RWPE2 (cell line): ENCODE data around the gene TENM4.

Source experiments
- ATAC-seq: fragments of 200-7000 bp; cut with Tn5 transposase; 3 replicates; pipeline ENCODE4 v1.9.1; 2021; ENCODE audit warnings: low read depth
- DNase-seq: peaks from one replicate; pipeline ENCODE4 v3.0.0-alpha.2; 2020; ENCODE audit warnings: low spot score
- H3K27ac ChIP-seq: fragments of 450-650 bp; 2 replicates; pipeline ENCODE4 v1.5.1; 2017; ENCODE audit warnings: mild to moderate bottlenecking; ENCODE audit not compliant: poor library complexity, severe bottlenecking
- H3K27me3 ChIP-seq: fragments of 250-450 bp; sonication (Bioruptor Pico); 2 replicates; pipeline ENCODE4 v1.5.1; 2021; ENCODE audit warnings: mild to moderate bottlenecking, moderate library complexity; ENCODE audit not compliant: insufficient read depth, poor library complexity, severe bottlenecking
- H3K36me3 ChIP-seq: fragments of 250-450 bp; sonication (Bioruptor Pico); 2 replicates; pipeline ENCODE4 v1.5.1; 2020; ENCODE audit warnings: low read depth, mild to moderate bottlenecking, moderate library complexity
- H3K4me1 ChIP-seq: fragments of 250-450 bp; sonication (Bioruptor Pico); 2 replicates; pipeline ENCODE4 v1.5.1; 2021; ENCODE audit warnings: mild to moderate bottlenecking, moderate library complexity; ENCODE audit not compliant: insufficient read depth, poor library complexity, severe bottlenecking
- H3K4me3 ChIP-seq: fragments of 250-450 bp; sonication (Bioruptor Pico); 2 replicates; pipeline ENCODE4 v1.5.1; 2021; ENCODE audit warnings: mild to moderate bottlenecking, moderate library complexity; ENCODE audit not compliant: severe bottlenecking
- H3K9me3 ChIP-seq: fragments of 250-450 bp; sonication (Bioruptor Pico); 2 replicates; pipeline ENCODE4 v1.5.1; 2021; ENCODE audit warnings: mild to moderate bottlenecking, moderate library complexity; ENCODE audit not compliant: severe bottlenecking
- TF ChIP-seq, protein P1 (sequence below): fragments of 450-650 bp; IDR thresholded peaks from one replicate; pipeline ENCODE4 v1.5.1; 2017; ENCODE audit warnings: mild to moderate bottlenecking, moderate library complexity; ENCODE audit not compliant: poor library complexity, severe bottlenecking

The TENM4 gene

DNA sequence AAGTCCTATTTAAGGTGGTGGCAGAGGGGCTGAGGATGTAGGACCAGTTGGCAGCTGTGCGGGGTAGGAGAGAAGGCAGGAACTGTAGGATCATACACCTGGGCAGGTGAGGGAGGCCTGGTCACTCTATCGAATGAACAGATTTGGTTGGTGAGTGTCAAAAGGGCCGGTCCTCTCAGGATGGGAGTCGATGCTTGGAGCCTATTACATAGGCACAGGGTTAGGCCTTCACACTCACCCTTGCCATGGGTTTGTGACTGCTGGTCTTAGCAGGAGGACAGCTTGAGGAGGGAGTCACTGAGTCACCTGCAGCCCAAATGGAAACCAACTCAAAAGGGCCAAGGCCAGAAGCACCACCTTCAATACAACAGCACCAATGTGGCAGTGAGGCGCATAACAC lies 786.0 kb downstream of the TENM4 start:
- no peaks in the 10 kb centered on the region for H3K9me3 ChIP-seq
- no peak overlapping the region for H3K4me3 ChIP-seq
- no peak overlapping the region for H3K27ac ChIP-seq
- no peaks in the 10 kb centered on the region for H3K36me3 ChIP-seq
- peaks cover 2% of the 10 kb centered on the region for H3K4me1 ChIP-seq
- no peaks in the 10 kb centered on the region for H3K27me3 ChIP-seq
- TF ChIP-seq, protein P1, sequence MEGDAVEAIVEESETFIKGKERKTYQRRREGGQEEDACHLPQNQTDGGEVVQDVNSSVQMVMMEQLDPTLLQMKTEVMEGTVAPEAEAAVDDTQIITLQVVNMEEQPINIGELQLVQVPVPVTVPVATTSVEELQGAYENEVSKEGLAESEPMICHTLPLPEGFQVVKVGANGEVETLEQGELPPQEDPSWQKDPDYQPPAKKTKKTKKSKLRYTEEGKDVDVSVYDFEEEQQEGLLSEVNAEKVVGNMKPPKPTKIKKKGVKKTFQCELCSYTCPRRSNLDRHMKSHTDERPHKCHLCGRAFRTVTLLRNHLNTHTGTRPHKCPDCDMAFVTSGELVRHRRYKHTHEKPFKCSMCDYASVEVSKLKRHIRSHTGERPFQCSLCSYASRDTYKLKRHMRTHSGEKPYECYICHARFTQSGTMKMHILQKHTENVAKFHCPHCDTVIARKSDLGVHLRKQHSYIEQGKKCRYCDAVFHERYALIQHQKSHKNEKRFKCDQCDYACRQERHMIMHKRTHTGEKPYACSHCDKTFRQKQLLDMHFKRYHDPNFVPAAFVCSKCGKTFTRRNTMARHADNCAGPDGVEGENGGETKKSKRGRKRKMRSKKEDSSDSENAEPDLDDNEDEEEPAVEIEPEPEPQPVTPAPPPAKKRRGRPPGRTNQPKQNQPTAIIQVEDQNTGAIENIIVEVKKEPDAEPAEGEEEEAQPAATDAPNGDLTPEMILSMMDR, result no peak
- ATAC-seq, result no peak
- DNase-seq, result no peak

DNA sequence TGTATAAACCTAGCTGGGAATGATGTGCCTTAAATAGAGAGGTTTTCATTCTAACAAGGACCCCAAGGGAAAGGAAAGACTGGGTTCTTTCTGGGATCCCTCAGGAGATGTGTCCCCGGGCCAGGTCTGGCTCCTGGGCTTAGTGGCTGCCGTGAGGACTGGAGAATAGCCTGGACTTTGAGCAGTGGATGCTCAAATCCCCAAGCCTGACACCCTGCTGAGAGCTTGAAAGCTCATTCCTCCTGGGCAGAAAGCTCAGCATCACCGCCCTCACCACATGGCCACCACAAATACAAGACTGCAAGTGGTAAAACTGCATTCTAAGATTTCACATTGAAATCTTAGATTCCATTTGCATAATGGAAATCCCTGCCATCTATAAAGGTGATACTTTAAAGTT lies 786.8 kb downstream of the TENM4 start:
- Histone ChIP-seq H3K4me1 (peaks cover 1% of the 10 kb centered on the region), H3K36me3 (no peaks in the 10 kb centered on the region), H3K27ac (no peak overlapping the region), H3K27me3 (no peaks in the 10 kb centered on the region), H3K9me3 (no peaks in the 10 kb centered on the region), H3K4me3 (no peak overlapping the region)
- ATAC-seq (no peak), DNase-seq (no peak)
- TF ChIP-seq, protein P1, result no peak

DNA sequence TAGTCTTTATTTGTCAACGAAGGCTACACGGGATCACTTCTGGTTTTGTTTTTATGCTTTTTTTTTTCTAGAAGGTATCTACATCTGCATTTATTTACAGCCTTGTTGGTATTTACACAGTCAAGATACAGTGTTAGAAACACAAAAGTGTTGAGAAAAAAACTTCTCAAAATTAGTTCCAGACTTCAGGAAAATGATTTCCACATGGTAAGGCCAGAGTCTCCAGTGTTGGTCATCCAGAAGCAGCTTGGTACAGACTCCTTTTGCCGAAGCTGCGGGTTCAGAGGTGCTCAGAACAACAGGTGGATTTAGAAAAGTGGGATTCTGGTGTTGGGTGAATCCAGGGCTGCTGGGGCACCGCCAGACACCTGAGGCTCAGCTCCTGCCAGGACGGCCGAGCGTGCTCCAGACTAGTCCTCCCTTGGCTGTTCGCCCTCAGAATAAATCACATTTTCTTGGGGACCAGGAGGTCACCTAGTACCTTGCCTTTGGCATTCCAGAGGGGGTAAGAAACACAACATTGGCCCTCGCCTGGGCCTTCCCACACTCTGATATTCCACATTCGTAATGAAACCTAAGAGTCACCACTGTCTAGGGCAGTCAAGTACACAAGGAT lies 787.4 kb downstream of the TENM4 start:
- no peak for ATAC-seq

DNA sequence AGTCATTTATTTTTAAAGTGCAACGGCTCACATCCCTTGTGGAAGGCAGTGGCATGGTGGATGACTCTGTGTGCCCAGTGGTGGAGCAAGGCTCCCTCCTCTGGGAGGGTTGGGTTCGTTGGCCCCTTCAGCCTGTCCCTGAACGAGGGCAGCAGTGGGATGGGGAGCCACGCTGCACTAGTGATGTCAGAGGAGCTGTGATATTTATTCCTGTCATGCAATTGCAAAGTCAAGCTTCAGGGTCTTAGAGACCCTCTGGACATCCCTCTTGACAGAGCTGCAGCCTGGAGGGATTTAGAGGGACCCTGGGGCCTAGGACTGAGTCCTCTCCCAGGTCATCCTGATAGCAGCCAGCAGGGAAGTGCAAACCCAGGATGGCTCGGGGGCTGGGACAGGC lies 788.0 kb downstream of the TENM4 start:
- ATAC-seq, result no peak
- TF ChIP-seq, protein P1, result no peak
- Histone ChIP-seq H3K27ac (no peak overlapping the region), H3K4me3 (no peak overlapping the region), H3K4me1 (no peaks in the 10 kb centered on the region), H3K27me3 (no peaks in the 10 kb centered on the region), H3K36me3 (no peaks in the 10 kb centered on the region), H3K9me3 (no peaks in the 10 kb centered on the region)
- DNase-seq, result no peak

More for the DNA sequence above, 787.4 kb downstream of the TENM4 start:
- no peaks in the 10 kb centered on the region for H3K27me3 ChIP-seq
- no peak for DNase-seq
- no peaks in the 10 kb centered on the region for H3K36me3 ChIP-seq
- H3K4me3 ChIP-seq, result no peak overlapping the region
- TF ChIP-seq, protein P1, result no peak
- H3K9me3 ChIP-seq, result no peaks in the 10 kb centered on the region
- H3K4me1 ChIP-seq, result no peaks in the 10 kb centered on the region
- H3K27ac ChIP-seq, result no peak overlapping the region
